ENCODE measurements around the gene COL16A1.

The COL16A1 gene

GRCh38 chr1:31679676-31680230 is 24.1 kb downstream of the COL16A1 start:
- H4K20me1 ChIP-seq (ENCODE audit: control insufficient read depth, insufficient read depth, low read depth, low read length) = no peaks in the 10 kb centered on the region; the same call in 1 of the 2 replicates
- no peak overlapping the region for H3K4me2 ChIP-seq (ENCODE audit: low read length)
- no peaks in the 10 kb centered on the region for H3K9me2 ChIP-seq (replicated peaks; ENCODE audit: control insufficient read depth, low read length)
- no peaks in the 10 kb centered on the region for H3K36me3 ChIP-seq (ENCODE audit: control insufficient read depth, low read length)
- peaks cover 39% of the 10 kb centered on the region for H3K27me3 ChIP-seq (ENCODE audit: control insufficient read depth, low read length)
- no peaks in the 10 kb centered on the region for H3K4me1 ChIP-seq (ENCODE audit: control insufficient read depth, low read length)
- H3F3A ChIP-seq (ENCODE audit: control insufficient read depth, insufficient read depth) = no peaks in the 10 kb centered on the region
- no peak for TF ChIP-seq EZH2phosphoT487 (IDR thresholded peaks at IDR 0.05; ENCODE audit: borderline replicate concordance, low read length)
- TF ChIP-seq, protein P1, sequence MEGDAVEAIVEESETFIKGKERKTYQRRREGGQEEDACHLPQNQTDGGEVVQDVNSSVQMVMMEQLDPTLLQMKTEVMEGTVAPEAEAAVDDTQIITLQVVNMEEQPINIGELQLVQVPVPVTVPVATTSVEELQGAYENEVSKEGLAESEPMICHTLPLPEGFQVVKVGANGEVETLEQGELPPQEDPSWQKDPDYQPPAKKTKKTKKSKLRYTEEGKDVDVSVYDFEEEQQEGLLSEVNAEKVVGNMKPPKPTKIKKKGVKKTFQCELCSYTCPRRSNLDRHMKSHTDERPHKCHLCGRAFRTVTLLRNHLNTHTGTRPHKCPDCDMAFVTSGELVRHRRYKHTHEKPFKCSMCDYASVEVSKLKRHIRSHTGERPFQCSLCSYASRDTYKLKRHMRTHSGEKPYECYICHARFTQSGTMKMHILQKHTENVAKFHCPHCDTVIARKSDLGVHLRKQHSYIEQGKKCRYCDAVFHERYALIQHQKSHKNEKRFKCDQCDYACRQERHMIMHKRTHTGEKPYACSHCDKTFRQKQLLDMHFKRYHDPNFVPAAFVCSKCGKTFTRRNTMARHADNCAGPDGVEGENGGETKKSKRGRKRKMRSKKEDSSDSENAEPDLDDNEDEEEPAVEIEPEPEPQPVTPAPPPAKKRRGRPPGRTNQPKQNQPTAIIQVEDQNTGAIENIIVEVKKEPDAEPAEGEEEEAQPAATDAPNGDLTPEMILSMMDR (IDR thresholded peaks at IDR 0.05; ENCODE audit: low read depth, low read length, poor library complexity, severe bottlenecking) = no peak
- no peaks in the 10 kb centered on the region for H3K79me2 ChIP-seq (ENCODE audit: control insufficient read depth, low read length)
- no peak overlapping the region for H3K27ac ChIP-seq (ENCODE audit: low read depth, low read length)
- H3K4me3 ChIP-seq (ENCODE audit: low read length) = no peak overlapping the region
- no peaks in the 10 kb centered on the region for H3K9me3 ChIP-seq (ENCODE audit: control insufficient read depth, insufficient read depth, low read length)

DNA sequence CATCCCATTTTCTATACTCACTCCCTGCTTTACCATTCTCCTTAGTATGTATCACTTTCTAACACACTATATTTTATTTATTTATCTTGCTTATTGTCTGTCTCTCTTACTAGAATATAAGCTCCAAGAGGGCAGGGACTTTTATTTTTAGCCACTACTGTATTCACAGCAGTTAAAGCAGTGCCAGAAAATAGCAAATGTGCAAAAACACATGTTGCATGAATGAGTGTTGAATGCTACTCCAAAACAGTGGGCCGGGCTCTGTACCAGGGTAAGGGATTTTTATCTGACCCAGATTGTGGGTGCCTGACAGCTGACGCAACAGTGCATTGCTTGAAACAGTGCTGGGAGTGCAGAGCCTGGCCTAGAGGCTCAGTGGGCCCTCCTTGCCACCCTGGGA is 24.7 kb downstream of the COL16A1 start:
- Histone ChIP-seq H3K36me3 (ENCODE audit: control insufficient read depth, low read length) (no peaks in the 10 kb centered on the region), H3K4me3 (ENCODE audit: low read length) (no peak overlapping the region), H3K9me3 (ENCODE audit: control insufficient read depth, insufficient read depth, low read length) (no peaks in the 10 kb centered on the region), H3K9me2 (replicated peaks; ENCODE audit: control insufficient read depth, low read length) (no peaks in the 10 kb centered on the region), H3K4me1 (ENCODE audit: control insufficient read depth, low read length) (no peaks in the 10 kb centered on the region), H3K4me2 (ENCODE audit: low read length) (no peak overlapping the region), H3K79me2 (ENCODE audit: control insufficient read depth, low read length) (no peaks in the 10 kb centered on the region), H3F3A (ENCODE audit: control insufficient read depth, insufficient read depth) (no peaks in the 10 kb centered on the region), H3K27me3 (ENCODE audit: control insufficient read depth, low read length) (peaks cover 35% of the 10 kb centered on the region), H4K20me1 (ENCODE audit: control insufficient read depth, insufficient read depth, low read depth, low read length) (no peaks in the 10 kb centered on the region; the same call in 1 of the 2 replicates), H3K27ac (ENCODE audit: low read depth, low read length) (no peak overlapping the region)
- TF ChIP-seq EZH2phosphoT487 (IDR thresholded peaks at IDR 0.05; ENCODE audit: borderline replicate concordance, low read length) = no peak
- TF ChIP-seq, protein P1 (IDR thresholded peaks at IDR 0.05; ENCODE audit: low read depth, low read length, poor library complexity, severe bottlenecking) = no peak

DNA sequence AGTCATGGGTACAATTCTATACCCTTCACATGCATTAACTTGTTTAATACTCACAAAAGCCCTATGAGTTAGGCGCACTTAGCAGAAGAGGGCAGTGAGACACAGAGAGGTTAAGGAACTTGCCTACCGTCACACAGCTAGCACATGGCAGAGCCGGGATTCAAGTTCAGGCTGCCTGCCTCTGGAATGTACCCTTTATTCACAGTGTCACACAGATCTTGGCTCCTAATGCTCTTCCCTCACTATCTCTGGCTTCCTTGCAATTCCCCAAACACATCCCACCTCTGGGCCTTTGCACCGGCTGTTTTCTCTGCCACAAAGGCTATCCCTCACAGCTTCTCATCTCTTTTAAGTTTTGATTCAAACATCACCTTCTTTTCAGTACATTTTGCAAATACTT is 25.1 kb downstream of the COL16A1 start:
- Histone ChIP-seq H3K27me3 (ENCODE audit: control insufficient read depth, low read length) (peaks cover 35% of the 10 kb centered on the region), H4K20me1 (ENCODE audit: control insufficient read depth, insufficient read depth, low read depth, low read length) (no peaks in the 10 kb centered on the region; the same call in 1 of the 2 replicates), H3K9me3 (ENCODE audit: control insufficient read depth, insufficient read depth, low read length) (no peaks in the 10 kb centered on the region), H3K4me1 (ENCODE audit: control insufficient read depth, low read length) (no peaks in the 10 kb centered on the region), H3K4me2 (ENCODE audit: low read length) (no peak overlapping the region), H3K4me3 (ENCODE audit: low read length) (no peak overlapping the region), H3K36me3 (ENCODE audit: control insufficient read depth, low read length) (no peaks in the 10 kb centered on the region), H3F3A (ENCODE audit: control insufficient read depth, insufficient read depth) (no peaks in the 10 kb centered on the region), H3K27ac (ENCODE audit: low read depth, low read length) (no peak overlapping the region), H3K9me2 (replicated peaks; ENCODE audit: control insufficient read depth, low read length) (no peaks in the 10 kb centered on the region), H3K79me2 (ENCODE audit: control insufficient read depth, low read length) (no peaks in the 10 kb centered on the region)
- TF ChIP-seq, protein P1 (IDR thresholded peaks at IDR 0.05; ENCODE audit: low read depth, low read length, poor library complexity, severe bottlenecking) = no peak
- TF ChIP-seq EZH2phosphoT487 (IDR thresholded peaks at IDR 0.05; ENCODE audit: borderline replicate concordance, low read length) = no peak

Data from DOHH2 (cell line).